IPS-11a (cell line): ENCODE results near the gene SAMM50.
A peak's percentile ranks its signal among the peaks of the same experiment; 100 is the strongest.

ENCODE experiments used
- H3K4me3 ChIP-seq: one replicate; pipeline ENCODE4 v1.5.1; 2013; ENCODE audit warnings: low read depth, low read length, control low read depth

Gene SAMM50

DNA sequence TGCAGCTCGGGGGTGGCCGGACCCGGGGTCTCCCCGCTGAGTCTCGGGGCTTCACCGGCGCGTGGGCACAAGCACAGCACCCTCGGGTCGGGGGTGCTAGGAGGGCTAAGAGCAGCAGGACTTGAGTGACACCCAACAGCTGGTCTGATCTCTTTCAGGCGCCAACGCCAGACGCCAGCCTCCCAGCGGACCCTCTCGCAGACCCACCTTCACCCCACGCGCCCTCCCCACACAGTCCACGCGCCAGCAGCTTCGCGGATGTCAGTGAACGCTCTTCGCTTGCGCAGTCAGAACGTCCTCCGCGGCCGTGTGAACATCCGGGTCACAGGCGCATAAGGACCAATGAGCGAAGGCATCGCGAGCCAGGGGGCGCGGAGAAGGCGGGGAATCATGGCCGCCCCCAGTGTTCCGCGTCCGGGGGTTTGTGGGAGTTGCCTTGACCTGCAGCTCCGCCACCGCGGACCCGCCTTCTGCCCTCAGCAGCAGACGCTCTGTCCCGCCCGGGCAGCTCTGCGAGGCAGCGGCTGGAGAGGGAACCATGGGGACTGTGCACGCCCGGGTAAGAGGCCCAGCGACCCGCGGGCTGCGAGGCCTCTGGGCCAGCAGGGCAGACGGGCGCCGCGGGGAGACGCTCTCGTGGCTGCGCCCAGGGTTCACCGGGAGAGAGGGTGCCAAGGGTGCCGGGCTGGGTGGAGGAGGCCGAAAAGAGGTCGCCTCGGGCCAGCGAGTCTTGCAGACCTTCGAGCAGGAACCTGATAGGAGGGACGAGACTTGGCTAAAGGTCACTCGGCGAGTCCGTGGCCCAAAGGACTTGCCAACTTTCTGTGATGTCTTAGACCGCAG, at the start of gene SAMM50:
TSS of gene SAMM50 (plus strand) at position 403 of the 843 bp plus-strand sequence. CDS start at position 539, 136 bp downstream.
- H3K4me3 ChIP-seq: peak within 1 kb of the TSS; percentile 93

DNA sequence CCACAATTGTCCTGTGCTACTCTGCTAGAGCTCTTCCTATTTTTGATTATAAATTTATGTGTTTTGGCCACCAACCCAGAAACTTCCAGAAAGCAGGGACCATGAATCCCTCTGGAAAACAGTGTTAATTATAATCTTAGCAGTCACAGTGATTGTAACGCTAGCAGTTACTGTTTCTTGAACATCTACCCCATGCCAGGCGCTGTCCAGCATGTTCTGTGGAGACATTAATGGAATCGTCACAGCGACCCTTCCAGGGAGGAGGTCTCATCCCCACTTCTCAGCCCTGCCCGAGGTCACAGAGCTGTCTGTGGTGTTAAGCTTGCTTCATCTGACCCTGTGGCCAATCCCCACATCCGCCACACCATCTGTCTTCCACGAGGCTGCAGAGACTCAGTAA, 49.6 kb upstream of the SAMM50 start:
- H3K4me3 ChIP-seq: no peak overlapping the region

DNA sequence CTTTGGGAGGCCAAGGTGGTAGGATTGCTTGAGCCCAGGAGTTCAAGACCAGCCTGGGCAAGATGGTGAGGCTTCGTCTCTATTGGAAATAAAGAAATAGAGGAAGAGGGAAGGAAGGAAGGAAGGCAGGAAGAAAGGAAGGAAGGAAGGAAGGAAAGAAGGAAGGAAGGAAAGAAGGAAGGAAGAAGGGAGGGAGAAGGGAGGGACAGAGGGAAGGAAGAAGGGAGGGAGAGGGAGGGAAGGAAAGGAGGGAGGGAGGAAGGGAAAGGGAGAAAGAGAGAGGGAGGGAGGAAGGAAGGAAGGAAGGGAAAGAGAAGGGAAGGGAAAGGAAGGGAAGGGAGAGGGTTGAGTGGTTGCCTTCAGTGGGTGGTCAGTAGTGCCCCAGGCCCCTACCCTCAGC, 45.5 kb upstream of the SAMM50 start:
- H3K4me3 ChIP-seq: no peak overlapping the region

- H3K4me3 ChIP-seq: no peak overlapping the region
These were observed 45.0 kb upstream of the SAMM50 start for GRCh38 chr22:43910178-43910695.

GRCh38 chr22:43911351-43911750, 43.9 kb upstream of the SAMM50 start:
- no peak overlapping the region for H3K4me3 ChIP-seq

DNA sequence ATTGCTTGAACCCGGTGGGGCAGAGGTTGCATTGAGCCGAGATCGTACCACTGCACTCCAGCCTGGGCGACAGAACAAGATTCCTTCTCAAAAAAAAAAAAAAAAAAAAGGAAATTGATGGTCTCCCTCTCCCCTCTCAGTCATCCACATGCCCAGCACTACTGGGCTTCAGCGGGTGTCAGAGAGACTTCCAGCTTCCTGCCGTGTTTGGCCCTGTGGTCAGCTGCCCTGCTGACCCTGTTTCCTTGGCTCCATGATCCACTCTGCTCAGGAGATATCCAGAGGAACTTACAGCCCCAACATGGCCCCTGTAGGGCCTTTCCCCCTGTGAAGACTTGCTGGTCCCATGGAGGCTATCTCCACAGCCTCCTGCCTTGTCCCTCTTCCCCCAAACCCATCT, 37.7 kb upstream of the SAMM50 start:
- H3K4me3 ChIP-seq: no peak overlapping the region

DNA sequence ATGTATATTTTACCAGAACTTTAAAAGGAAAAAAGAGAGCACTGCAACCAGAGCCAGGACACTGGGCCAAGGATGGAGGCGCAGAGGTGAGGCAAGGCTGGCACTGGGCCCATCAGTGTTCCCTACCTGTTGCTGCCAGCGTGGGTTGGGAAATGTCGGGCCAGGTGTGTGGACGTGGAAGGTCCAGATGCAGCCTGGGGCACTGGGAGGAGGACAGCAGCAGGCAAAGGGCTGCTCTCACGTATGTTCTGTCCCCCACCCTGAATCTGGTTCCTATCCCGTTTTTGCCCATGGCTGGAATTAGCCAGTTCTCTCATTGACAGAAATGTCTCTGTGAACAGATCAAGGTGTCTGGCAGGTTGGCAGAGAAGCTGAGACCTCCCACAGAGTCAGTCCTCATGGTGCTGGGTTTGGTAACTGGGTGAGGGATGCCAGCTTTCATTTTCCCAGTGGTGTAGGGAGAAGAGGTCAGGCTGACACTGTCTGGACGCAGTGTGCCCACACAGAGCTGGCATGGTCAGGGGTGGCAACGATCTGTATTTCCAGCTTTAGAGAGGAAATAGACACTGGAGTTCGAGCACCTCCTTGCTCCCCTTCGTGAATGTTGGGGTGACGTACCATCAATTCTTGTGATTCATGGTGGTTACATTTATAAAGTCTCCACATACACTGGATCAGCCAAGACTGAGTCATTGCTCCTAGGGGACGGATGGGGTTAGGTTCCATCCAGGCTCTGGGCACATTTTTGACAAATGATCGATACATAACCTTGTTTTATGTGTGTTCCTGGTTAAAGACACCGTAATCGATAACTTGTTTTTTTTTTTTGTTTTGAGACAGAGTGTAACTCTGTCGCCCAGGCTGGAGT, 35.9 kb upstream of the SAMM50 start:
- H3K4me3 ChIP-seq: no peak overlapping the region

GRCh38 chr22:43921370-43921769, 33.9 kb upstream of the SAMM50 start:
- H3K4me3 ChIP-seq: no peak overlapping the region

DNA sequence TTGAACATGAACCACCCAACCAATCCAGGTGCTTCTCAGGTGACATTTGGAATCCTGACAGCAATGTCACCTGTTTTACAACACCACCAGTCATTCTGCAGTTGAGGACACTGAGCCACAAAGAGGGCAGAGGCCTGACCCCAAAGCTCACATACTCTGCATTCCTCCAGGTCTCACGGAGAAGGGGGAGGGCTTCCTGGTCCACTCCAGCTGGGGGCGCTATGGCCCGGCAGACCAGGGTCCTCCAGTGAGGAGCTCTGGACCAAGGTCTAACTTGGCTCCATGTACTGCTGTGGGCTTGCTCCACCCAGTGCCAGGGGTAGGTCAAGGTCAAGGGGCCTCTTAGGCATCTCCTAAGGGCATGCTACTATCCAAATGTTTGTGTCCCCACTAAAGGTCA, 33.1 kb upstream of the SAMM50 start:
- H3K4me3 ChIP-seq: no peak overlapping the region

DNA sequence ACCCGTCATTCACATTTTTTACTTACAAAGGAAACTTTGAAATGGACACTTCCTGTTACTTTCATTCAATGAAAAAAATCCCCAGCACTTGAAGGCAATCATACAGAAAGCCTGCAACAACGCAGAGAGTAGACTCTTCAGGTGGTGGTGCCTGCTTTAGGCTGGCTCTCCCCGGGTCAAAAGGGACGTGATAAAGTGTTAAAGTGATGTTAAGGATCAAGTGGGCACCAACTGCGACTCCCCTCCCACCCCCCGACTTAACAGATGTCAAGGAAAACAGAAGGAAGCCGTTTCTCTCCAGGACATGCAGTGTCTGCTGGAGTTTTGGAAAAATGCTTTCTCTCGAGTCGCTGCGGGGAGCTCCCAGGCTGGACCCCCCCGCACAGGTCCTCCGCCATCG, 32.1 kb upstream of the SAMM50 start:
- peak overlapping the region; percentile 17 for H3K4me3 ChIP-seq

- peak within 1 kb of the TSS; percentile 66 for H3K4me3 ChIP-seq
These were observed 31.4 kb upstream of the SAMM50 start, which contains the start of gene PNPLA3 for GRCh38 chr22:43923631-43924464. Gene PNPLA3 (plus strand): TSS chr22:43923805. CDS start chr22:43923912, 107 bp downstream.

DNA sequence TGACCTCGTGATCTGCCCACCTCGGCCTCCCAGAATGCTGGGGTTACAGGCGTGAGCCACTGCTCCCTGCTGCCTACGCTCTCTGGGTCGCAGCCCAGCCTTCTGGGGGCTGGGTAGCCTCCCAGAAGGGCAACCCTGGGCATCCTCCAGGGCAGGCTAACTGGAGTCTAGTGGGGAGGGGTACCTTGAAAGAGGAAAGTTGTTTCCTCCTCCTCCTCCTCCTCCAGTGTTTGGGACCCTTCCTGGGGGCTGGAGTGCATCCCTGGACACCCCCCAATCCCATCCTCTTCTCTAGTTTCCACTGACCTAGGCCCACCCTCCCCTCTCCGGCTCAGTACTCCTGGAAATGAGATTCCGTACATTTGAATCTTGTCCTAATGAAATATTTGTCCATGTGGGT, 30.4 kb upstream of the SAMM50 start:
- peak overlapping the region; percentile 13 for H3K4me3 ChIP-seq

- H3K4me3 ChIP-seq: no peak overlapping the region
These were observed 29.6 kb upstream of the SAMM50 start for GRCh38 chr22:43925433-43926348.

- H3K4me3 ChIP-seq: no peak overlapping the region
These were observed 28.9 kb upstream of the SAMM50 start for GRCh38 chr22:43926349-43926710.

- no peak overlapping the region for H3K4me3 ChIP-seq
These were observed 26.8 kb upstream of the SAMM50 start for GRCh38 chr22:43928468-43928867.

DNA sequence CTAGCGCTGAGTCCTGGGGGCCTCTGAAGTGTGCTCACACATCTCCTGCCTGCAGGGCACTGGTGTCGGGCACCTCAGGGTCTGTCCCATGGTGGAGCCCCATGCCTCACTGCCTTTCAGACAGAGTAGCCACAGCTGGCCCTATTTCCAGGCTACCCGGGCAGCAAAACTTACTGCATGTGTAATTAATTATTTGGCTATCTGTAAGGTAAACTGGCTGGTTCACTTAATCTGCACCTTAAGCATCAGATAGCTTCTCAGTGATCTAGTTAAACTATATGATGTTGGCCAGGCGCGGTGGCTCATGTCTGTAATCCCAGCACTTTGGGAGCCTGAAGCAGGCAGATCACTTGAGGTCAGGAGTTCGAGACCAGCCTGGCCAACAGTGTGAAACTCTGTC, 26.3 kb upstream of the SAMM50 start:
- H3K4me3 ChIP-seq: no peak overlapping the region

DNA sequence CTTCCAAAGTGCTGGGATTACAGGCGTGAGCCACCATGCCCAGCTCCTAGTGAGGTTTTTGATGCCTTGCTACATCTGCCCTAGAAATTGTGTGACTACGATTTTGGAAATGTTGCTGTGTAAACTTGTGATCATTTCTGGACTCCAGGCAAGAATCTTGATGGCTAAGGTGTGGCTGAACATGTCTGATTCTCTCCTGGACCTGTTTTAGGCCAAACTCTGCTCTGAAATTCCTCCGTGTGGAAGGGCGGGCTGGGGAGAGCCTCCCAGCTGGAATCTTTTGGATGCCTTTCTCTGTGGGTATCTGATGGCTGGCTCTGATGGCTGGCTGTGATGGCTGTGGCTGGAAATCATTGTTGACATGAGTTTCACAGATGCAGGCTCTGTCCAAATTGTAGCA, 23.5 kb upstream of the SAMM50 start:
- H3K4me3 ChIP-seq: no peak overlapping the region

- H3K4me3 ChIP-seq: no peak overlapping the region
These were observed 13.8 kb upstream of the SAMM50 start for GRCh38 chr22:43941449-43941848.

DNA sequence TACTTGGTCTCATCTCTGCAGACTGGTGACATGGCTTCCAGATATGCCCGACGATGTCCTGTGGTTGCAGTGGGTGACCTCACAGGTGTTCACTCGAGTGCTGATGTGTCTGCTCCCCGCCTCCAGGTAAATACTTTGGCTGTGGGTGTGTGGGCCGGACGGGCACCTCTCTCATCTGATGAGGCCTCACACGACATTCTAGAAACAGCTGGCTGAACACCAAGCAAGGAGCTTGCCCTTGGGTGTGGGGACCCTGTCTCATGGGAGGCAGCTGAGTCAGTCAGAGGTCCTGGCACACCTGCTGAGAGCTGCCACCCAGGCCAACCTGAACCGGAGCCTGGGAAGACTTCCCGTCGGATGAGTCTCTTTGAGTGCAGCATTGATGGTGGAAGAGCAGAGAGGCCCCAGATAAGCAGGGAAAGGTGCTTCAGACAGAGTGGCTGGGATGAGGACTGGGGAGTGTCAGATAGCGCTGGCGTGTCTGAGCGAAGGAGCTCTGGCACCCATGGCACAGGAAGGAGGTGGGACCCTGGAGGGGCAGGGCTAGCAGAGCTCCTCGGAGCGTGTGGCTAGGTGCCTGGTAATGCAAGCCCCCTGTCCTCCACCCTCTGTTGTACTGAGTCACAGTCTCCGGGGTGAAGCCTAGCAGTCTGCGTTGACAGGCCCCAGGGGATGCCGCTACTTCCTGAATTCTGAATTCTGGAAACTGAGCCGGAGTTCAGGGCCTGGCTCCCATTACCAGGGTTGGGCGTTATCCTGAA, 10.4 kb upstream of the SAMM50 start:
- no peak overlapping the region for H3K4me3 ChIP-seq
